HG02763 (cell line): Measurements from ENCODE around the gene ZNF236.
"Not testable (repeated sequence)": the region's sequence is repeated elsewhere in the genome, so short reads cannot be mapped to it uniquely, and the experiment has no call there.

ENCODE experiments used
- ATAC-seq: cut with Tn5 transposase; IDR thresholded peaks from one replicate; pipeline ENCODE4 v1.9.1; 2021; ENCODE audit warnings: mild to moderate bottlenecking, moderate library complexity; ENCODE audit not compliant: unreplicated experiment

The ZNF236 gene

DNA sequence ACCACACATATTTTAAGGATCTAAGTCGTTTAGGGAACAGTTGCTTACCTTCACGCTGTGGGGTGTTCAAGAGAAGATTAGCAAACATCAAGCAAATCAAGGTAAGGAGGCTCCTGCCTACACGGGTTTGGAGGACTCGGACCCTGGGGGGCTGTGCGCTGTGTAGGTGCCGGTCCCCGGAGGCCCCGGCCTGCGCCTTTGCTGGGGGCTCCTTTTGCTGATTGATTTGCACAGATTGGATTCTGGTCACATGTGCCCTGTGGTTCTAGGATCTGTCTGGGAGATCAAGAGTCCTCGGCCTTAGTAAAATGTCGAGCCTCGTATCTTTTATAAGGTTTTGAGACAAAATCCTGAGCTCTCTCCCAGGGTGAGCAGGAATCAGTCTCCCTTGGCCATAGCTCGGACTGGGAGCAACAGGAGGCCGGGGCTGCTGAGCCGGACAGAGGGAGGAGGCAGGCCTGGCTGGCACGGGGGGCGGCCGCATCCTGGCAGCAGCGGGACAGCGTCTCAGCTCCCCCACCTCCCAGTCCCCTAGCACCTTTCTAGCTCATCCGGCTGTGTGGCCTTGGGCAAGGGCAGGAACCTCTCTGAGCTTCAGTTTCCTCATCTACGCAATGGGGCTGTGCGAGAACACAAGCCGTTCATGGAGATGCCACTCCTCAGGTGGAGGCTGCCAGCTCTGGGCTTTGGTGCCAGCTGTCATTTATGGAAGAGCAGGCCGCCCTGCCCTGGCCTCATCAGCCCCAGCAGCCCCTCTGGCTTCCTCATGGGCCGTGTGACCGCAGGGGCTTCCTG is 163.0 kb downstream of the ZNF236 start:
- no peak for ATAC-seq

DNA sequence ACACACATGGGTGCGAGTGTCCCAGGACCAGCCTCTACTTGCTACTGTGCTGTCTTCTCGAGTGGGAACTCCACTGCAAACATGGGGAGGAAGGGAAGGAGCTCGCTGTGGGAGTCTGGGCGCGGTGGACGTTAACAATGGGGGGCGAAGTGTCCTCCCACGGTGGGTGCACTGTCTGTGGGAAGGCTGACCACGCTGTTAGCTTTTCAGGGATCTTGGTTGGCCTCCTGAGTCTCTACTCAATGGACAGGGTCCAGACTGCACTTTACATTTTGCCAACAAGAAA is 163.5 kb downstream of the ZNF236 start:
- ATAC-seq, result no peak

GRCh38 chr18:76986406-76986805 is 164.0 kb downstream of the ZNF236 start:
- ATAC-seq, result no peak

GRCh38 chr18:76988031-76988826 is 165.9 kb downstream of the ZNF236 start:
- ATAC-seq, result no peak

- no peak for ATAC-seq
Observed at GRCh38 chr18:76988827-76989646, 166.7 kb downstream of the ZNF236 start.

GRCh38 chr18:76989647-76990190 is 167.4 kb downstream of the ZNF236 start:
- no peak for ATAC-seq

DNA sequence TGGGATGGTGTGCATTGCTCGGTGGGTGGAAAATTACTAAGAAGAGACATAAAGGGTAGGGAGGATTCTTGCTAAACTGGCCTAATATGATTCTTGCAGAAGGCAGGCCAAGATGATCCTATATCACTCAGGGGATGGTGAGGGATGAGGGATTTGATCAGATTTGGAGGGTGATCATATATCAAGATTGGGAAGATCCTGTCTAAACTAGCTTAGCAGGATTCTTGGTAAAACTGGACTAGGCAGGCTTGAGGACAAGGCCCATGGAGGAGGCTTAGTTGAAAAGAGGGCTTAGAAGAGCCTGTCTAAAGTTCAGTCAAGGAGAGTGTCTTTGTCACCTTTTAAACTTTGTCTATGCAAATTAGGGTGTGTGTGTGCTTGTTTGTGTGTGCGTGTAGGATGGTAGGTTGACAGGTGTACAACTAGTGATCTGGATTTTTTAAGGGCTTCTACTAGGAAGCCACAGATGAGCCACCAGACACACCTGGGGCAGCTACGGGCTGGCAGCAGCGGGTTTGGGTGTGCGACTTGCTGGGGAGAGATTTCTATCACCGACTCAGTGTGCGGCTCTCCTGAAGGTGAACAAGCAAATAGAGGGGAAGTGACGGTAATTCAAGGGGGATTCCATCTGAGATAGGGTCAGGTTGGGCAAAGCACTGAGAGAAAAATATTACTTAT is 168.1 kb downstream of the ZNF236 start:
- ATAC-seq, result not testable (repeated sequence)

DNA sequence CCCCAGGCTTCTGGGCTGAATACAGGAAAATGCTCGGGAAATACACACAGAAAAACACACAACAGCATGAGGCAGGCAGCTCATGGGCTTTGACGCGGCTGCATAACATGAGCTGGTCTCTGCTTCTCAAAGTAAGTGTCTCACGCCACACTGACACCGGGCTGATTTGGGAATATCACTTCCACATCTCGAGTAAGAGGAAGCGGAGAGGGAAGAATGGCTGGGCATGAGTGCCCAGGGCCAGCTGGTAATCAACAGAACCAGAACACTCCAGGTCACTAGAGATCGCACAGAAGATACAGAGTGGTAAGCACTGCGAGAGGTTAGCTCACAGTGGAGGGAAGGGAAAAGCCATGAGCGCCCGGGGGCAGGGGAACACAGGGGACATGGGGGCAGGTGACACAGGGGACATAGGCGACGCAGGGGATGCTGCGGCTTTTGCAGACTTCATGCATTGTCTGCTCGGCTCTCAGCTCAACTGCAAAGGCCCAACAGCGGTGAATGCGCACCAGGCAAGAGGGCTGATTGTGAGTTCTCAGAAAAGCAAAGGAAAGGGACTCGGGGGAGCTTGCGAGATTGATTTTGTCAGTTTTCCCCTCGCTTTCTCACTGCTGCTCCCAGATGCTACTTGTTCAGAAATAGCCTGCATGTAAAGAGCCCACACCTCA is 168.8 kb downstream of the ZNF236 start:
- ATAC-seq, result no peak

- no peak for ATAC-seq
Observed at GRCh38 chr18:76992226-76993084, 170.1 kb downstream of the ZNF236 start.

- no peak for ATAC-seq
Observed at GRCh38 chr18:76993085-76993382, 170.7 kb downstream of the ZNF236 start.

GRCh38 chr18:76993573-76993972 is 171.2 kb downstream of the ZNF236 start:
- no peak for ATAC-seq

DNA sequence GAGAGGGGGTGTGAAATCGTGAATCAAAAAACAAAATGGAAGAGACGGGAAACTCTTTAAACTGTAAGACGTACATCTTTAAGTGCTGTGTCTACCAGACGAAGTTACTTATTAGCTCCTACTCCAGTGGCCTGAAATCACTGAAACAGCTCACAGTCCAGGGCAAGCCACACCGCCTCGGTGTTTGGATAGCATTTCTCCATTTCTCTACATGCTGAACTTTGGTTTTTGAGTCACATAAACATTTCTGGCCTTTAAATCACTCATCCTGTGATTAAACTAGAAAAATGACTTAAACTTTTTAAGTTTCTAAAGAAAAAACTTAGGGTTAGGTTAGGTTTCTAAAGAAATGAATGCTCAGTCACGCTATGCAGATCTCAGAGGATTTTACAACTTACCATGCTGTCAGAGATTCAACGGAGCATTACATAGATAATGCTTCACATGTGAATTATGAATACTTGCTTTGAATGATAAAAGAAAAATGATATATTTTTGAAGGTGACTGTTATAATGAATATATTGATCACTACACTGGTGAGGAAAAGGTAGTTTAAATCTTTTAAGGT is 171.8 kb downstream of the ZNF236 start:
- no peak for ATAC-seq

DNA sequence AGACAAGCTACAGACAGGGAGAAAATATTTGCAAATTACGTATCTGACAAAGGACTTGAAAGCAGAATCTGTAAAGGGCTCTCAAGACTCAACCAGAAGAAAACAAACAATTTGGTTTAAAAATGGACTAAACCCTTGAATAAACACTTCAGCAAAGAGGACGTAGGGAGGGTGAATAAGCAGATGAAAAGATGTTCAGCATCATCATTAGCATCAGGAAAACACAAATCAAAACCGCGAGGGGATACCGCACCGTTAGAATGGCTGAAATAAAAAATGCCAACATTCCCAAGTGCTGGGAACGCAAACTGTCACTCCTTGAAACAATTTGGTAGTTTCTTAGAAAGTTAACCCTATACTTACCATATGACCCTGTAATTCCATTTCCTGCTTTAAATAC is 173.5 kb downstream of the ZNF236 start:
- no peak for ATAC-seq

DNA sequence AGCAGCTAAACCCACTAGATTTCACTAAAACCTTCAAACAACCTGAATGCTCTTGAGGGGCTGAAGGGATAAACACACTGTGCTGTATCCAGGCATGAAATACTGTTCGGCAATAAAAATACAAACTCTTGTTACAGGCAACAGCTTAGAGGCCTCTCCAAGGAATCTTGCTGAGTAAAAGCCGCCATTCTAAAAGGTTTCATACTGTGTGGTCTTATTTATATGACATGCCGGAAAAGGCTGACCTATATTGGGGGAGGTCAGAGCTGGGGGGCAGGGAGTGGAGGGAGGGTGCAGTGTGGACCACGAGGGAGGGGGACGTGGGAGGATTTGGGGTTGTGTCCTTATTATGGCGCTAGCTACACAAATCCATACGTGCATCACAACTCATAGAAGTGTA is 174.1 kb downstream of the ZNF236 start:
- no peak for ATAC-seq

GRCh38 chr18:76997951-76998808 is 175.8 kb downstream of the ZNF236 start:
- ATAC-seq, result no peak

DNA sequence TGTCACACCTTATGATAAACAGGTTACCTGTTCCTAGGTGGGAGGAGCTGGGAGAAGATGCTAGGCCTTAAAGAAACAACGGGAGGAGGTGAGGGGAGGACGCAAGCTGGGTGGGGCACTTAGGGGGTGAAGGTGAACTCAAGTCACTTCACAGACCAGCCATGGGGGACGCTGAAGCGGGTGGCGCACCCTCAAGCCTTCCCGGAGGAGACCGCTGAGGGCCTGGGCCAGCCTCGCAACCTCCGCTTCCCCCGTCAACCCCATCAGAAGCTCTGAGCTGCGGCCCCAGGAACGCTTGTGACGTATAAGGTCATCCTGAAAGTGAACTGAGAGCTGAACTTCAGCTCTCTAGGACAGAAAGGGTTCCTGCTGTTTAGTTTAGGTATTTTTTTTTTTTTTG is 176.7 kb downstream of the ZNF236 start:
- no peak for ATAC-seq

DNA sequence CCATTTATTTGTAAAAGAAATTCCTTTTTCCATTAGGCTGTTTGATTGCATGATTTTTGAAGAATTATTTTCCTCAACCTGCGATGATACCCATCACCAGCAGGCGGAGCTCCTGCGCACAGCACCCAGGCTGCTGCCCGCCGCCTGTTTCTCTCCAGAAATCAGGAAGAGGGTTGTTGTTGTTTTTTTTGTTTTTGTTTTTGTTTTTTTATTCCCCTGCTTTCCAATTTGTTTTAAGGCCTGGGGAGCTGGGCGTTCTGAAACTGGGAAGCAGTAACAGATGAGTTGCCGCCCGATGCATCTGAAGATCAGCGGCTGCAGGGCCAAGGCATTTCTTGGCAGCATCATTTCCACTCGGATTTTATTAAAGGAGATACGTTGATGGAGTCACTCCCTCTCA is 178.2 kb downstream of the ZNF236 start:
- ATAC-seq, result no peak

GRCh38 chr18:77001041-77001440 is 178.7 kb downstream of the ZNF236 start:
- ATAC-seq, result no peak
